ENCODE measurements around the gene POU2F3.

The POU2F3 gene

GRCh38 chr11:120354779-120355178, 114.8 kb downstream of the POU2F3 start:
- no peak for TF ChIP-seq REST (IDR thresholded peaks at IDR 0.05; ENCODE audit: insufficient read depth in 1 of 2, low read depth in 2 of 2, low read length in 2 of 2)
- TF ChIP-seq POLR2AphosphoS5 (IDR thresholded peaks at IDR 0.05; ENCODE audit: low read depth, low read length), result no peak
- no peak for TF ChIP-seq TAF1 (IDR thresholded peaks at IDR 0.05; ENCODE audit: borderline replicate concordance, insufficient read depth, low read length)
- TF ChIP-seq FOXP2 (optimal IDR thresholded peaks at IDR 0.05; ENCODE audit: borderline replicate concordance, extremely low read depth, extremely low read length, insufficient read depth), result no peak
- no peak for TF ChIP-seq SIN3A (IDR thresholded peaks at IDR 0.05; ENCODE audit: borderline replicate concordance, insufficient read depth, low read length)

- TF ChIP-seq REST (IDR thresholded peaks at IDR 0.05; ENCODE audit: insufficient read depth in 1 of 2, low read depth in 2 of 2, low read length in 2 of 2) (no peak), FOXP2 (optimal IDR thresholded peaks at IDR 0.05; ENCODE audit: borderline replicate concordance, extremely low read depth, extremely low read length, insufficient read depth) (no peak), TAF1 (IDR thresholded peaks at IDR 0.05; ENCODE audit: borderline replicate concordance, insufficient read depth, low read length) (no peak), POLR2AphosphoS5 (IDR thresholded peaks at IDR 0.05; ENCODE audit: low read depth, low read length) (no peak), SIN3A (IDR thresholded peaks at IDR 0.05; ENCODE audit: borderline replicate concordance, insufficient read depth, low read length) (no peak)
Observed at GRCh38 chr11:120357620-120358019, 117.7 kb downstream of the POU2F3 start.

- TF ChIP-seq TAF1 (IDR thresholded peaks at IDR 0.05; ENCODE audit: borderline replicate concordance, insufficient read depth, low read length) (no peak), FOXP2 (optimal IDR thresholded peaks at IDR 0.05; ENCODE audit: borderline replicate concordance, extremely low read depth, extremely low read length, insufficient read depth) (no peak), SIN3A (IDR thresholded peaks at IDR 0.05; ENCODE audit: borderline replicate concordance, insufficient read depth, low read length) (no peak)
Observed at GRCh38 chr11:120358729-120359128, 118.8 kb downstream of the POU2F3 start.

DNA sequence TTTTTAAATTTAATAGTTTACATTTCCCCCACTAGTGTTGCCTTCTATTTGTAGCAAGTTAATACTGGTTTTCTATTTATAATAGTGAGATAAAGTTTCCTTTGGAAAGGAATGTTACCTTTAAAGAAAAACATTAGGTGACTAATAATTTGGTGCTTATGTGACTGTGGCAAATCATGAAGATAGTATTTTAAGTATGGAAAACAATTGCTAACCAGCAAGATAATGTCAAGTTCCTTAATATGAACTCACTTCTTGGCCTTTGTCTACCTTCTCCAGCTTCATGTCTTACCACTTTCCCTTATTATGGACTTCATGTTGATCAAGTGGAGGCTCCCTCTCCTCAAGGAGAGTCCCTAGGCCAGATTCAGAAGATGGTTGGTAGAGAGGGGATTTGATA, 123.5 kb downstream of the POU2F3 start:
- TF ChIP-seq TAF1 (IDR thresholded peaks at IDR 0.05; ENCODE audit: borderline replicate concordance, insufficient read depth, low read length) (no peak), REST (IDR thresholded peaks at IDR 0.05; ENCODE audit: insufficient read depth in 1 of 2, low read depth in 2 of 2, low read length in 2 of 2) (no peak), FOXP2 (optimal IDR thresholded peaks at IDR 0.05; ENCODE audit: borderline replicate concordance, extremely low read depth, extremely low read length, insufficient read depth) (no peak), POLR2AphosphoS5 (IDR thresholded peaks at IDR 0.05; ENCODE audit: low read depth, low read length) (no peak), SIN3A (IDR thresholded peaks at IDR 0.05; ENCODE audit: borderline replicate concordance, insufficient read depth, low read length) (no peak)

DNA sequence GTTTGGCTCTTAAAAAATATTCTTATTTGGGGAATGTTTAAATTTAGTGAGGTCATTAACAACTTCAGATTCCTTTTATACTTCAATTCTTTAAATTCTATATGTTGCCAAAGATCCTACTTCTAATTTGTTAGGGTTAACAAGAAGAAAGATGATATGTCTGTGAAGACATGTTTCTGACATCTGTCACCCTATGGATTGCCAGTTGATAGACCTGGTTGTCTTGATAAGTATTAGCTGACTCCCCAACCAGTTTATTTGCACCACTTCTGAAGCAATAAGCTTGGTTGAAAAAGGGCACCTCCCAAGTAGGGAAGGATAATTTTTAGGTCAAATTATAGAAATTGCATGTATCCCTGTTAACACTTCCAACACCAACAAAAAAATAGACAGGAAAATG, 125.6 kb downstream of the POU2F3 start:
- TF ChIP-seq POLR2AphosphoS5 (IDR thresholded peaks at IDR 0.05; ENCODE audit: low read depth, low read length) (no peak), TAF1 (IDR thresholded peaks at IDR 0.05; ENCODE audit: borderline replicate concordance, insufficient read depth, low read length) (no peak)
